GM21515 (cell line): ENCODE measurements around the gene GRHPR.
"Not testable (repeated sequence)": the region's sequence is repeated elsewhere in the genome, so short reads cannot be mapped to it uniquely, and the experiment has no call there.

Source experiments
- ATAC-seq: cut with Tn5 transposase; IDR thresholded peaks from one replicate; pipeline ENCODE4 v1.9.1; 2021; ENCODE audit not compliant: unreplicated experiment

Gene GRHPR

DNA sequence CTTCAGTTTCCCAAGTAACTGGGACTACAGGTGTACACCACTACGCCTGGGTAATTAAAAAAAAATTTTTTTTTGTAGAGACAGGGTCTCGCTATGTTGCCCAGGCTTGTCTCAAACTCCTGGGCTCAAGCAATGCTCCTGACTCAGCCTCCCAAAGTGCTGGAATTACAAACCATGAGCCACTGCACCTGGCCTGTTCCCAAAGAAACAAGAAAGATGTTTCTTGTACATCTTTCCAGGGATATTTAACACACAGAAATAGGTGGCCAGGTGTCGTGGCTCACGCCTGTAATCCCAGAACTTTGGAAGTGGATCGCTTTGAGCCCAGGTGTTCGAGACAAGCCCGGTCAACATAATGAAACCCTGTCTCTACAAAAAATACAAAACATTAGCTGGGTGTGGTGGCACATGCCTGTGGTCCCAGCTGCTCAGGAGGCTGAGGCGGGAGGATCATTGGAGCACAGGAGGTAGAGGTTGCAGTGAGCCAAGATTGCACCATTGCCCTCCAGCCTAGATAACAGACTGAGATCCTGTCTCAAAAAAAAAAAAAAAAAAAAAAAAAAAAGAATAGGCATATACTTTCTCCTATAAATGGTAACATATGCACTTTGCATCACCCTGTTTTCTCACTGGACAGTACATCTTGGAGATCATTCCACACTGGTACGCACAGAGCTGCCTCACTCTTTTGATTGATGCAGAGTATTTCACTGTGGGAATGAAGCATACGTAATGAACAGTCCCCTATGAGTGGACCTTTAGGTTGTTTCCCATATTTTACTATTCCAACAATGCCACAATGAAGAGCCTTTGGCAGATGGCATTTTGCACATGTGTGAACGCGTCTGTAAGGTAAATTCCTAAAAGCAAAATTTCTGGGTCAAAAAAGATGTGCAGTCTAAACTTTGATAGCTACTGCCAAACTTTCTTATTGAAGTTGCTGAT, 2.0 kb upstream of the GRHPR start:
- ATAC-seq = no peak

DNA sequence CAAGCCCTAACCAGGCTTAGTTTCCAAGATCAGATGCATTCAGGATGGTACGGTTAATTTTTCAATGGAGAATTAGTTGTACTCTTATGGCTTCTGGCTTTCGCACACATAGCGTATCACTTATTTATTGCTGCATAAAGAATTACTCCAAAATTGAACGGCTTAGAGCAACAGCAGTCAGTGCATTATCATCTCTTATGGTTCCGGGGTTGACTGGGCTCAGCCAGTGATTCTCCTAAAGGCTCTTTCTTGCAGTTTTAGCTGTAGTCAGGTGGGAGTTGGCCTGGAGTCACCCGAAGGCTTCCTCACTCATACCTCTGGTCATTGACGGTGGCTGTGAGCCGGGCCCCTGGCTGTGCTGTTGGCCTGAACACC, 595 bp upstream of the GRHPR start:
- no peak for ATAC-seq

DNA sequence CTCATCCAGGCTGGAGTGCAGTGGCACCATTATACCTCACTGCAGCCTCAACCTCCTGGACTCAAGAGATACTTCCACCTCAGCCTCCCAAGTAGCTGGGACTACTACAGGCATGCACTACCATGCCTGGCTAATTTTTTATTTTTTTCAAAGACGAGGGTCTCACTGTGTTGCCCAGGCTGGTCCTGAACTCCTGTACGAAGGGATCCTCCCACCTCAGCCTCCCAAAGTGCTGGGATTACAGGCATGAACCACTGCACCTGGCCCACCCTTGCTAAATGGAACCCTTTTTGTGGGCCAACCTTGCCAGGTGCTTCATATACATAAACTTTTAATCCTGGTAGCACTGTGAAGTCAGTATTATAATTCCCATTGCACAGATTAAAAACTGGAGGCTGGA, 1.0 kb downstream of the GRHPR start:
- ATAC-seq = no peak

DNA sequence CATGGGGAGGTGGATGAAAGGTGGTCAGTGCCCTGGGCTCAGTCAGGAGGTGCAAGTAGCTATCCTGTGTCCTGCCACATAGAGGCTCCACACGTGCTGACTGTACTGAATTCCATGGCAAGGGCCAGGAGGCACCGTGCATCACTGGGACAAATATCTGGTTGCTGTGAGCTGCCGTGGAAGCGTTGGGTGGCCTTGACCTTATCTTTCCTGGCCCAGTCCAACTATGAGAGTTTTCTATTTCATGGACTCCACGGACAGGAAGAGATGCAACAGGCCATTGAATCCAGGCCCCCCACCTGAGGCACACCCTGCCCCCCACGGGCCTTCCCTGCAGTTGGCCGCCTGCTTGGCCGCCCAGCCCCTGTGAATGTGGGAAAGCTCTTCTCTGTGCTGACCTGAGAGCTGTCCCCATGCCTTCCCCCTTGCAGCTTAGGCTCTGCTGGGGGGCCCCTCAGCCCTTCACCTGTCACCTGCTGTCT, 1.7 kb downstream of the GRHPR start:
- no peak for ATAC-seq

DNA sequence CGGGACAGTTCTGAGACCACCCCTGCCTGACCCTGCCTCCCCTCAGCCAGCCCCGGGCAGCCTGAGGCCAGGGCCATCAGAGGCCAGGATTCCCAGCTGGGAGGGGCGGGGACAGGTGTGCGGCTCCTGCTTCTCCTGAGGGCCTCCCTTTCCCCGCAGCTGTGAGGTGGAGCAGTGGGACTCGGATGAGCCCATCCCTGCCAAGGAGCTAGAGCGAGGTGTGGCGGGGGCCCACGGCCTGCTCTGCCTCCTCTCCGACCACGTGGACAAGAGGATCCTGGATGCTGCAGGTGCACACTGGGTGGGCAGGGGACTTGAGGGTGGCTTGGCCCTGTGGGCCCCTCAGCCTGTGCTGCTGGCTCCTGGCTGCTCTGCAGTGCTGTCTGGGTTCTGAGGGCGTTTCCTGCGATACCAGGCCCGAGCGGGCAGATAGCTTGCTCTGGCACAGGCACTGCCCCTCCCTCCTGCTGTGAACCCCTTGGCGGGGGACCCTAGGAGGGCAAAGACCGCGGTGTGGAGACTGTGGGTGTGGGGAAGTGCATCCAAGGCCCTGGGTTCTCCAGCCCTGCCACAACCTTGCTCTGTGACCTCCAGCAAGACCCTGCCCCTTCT, 2.3 kb downstream of the GRHPR start:
- ATAC-seq = no peak

DNA sequence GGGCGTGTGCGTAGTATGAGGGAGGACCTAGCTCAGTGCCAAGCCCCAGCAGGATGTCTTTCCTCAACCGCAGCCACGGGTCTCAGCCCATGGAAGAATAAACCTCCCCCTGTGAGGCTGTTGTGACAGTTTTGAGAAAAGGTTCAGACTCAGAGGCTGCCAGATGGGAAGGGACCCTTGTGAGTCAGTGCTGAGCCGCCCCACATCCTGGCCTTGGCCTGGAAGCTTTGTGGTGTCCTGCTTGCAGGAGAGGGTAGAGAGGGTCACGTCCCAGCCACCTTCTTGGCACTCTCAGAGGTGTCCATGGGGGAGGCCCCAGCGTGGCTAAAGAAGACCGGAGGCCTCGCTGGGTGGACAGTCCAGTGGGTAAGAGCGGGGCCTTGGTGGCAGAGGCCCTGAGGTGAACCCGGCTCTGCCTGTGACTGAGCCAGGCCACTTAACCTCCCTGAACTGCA, 2.8 kb downstream of the GRHPR start:
- no peak for ATAC-seq

DNA sequence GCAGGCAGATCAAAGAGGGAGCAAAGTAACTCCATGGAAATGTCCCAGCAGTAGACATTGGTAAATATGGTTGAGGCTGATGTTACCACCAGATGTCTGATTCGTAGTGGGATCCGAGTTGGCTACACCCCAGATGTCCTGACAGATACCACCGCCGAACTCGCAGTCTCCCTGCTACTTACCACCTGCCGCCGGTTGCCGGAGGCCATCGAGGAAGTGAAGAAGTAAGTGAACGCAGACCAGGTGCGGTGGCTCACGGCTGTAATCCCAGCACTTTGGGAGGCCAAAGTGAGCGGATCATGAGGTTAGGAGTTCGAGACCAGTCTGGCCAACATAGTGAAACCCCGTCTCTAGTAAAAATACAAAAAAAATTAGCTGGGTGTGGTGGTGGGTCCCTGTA, 3.9 kb downstream of the GRHPR start:
- ATAC-seq = not testable (repeated sequence)

DNA sequence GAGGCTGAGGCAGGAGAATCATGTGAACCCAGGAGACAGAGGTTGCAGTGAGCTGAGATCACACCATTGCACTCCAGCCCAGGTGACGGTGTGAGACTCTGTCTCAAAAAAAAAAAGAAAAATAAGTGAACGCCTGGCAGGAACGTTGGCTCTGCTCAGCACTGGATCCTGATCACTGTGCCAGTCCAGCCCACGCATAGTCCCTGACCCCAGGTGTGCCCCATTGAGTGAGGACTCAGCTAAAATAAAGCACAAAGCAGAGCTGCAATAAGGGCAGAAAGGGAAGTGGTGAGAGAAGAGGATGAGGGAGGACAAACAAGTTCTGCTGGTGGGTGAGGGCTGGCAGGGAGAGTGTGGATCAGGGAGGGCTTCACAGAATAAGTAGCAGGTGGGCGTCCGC, 4.3 kb downstream of the GRHPR start:
- ATAC-seq = no peak

DNA sequence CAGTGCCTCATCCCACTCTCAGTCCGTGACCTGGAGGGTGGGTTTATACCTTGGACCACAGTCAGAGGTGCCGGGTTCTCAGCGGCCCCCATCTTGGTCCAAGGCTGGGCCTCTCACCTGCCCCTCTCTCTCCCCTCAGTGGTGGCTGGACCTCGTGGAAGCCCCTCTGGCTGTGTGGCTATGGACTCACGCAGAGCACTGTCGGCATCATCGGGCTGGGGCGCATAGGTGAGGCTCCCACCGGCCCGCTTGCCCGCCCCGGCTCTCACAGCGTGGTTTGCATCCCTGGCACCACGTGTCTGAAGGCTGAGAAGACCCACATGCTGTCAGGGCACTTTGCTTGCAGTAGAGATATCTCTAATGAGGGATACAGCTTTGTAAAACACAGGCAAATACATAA, 5.8 kb downstream of the GRHPR start:
- no peak for ATAC-seq

DNA sequence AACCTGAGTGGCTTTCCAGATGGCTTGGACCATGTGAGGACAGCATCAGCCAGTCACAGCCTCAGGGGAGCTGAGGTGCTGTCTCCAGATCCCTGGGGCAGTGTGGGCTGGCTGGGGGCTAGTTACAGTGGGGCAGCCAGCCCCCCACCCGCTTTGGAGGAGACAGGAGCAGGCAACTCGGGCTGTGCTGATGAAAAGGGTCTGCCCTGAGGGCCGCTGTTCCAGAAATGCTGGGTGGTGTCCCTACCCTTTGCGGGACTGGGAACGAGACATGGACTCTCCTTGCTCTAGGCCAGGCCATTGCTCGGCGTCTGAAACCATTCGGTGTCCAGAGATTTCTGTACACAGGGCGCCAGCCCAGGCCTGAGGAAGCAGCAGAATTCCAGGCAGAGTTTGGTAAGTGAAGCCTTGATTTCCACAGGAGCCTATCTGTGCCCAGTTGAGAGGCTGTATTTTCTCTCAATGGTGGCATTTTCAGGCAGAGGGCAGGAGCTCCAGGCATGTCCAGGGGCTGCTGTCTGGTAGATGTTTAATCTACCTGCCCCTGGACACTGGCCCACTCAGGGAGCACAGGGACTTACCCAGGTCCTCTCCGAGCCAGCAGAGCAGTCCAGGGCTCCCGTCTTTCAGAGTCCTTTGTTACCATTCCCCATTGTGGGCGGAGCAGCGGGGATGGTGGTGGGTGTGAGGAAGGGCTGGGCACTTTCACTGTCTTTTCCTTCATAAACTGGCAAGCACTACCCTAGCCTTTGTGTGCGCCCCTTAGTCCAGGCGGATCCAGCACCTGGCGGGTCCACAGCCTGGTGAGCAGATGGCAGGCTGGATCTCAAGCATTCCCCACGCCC, 7.2 kb downstream of the GRHPR start:
- ATAC-seq = no peak

DNA sequence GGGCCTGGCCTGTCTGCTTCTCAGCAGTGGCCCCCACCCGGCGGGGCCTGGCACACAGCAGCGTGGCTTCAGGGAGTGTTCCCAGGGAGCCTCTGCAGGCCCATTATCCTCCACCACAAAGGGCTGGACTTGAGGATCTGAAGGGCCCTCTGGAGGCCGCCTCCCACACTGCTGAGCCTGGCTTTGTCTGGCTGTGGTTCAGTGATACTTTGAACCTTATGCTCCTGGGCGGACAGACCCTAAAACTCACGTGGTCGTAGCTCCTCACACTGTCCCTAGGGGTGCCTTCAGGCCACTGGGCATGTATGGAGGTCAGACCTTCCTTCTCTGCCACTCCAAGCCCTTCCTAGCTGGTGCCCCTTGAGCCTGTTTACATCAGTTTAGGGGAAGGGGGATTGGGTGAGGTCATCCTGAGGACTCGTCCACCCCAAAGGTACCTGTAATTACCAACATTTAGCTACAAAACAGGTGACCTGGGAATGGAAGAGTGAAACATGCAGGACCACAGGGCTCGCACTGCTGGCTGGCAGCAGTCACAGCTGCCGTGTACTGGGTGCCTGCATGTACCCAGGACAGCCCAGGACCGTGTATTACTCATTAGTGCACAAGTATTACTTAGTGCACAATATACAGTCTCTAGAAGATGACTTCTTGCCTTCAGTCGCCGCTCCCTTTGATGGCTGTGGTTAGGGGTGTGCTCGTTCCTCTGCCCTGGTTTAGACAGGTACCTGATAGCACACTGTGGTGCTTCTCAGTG, 8.5 kb downstream of the GRHPR start:
- ATAC-seq = no peak

DNA sequence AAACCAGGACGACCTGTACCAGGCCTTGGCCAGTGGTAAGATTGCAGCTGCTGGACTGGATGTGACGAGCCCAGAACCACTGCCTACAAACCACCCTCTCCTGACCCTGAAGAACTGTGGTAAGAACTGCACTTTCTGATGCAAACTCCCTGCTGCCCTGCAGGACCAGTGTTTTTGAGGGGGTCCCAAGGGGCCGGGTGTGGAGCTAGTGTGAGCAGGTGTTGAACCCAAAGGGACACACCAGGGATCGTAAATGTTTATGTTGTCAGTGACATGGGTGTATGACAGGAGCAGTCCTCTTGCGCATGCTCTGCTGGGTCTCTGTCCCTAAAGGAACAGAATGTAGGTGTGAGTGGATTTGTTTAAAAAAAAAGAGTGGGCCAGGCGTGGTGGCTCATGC, 9.5 kb downstream of the GRHPR start:
- ATAC-seq = no peak

DNA sequence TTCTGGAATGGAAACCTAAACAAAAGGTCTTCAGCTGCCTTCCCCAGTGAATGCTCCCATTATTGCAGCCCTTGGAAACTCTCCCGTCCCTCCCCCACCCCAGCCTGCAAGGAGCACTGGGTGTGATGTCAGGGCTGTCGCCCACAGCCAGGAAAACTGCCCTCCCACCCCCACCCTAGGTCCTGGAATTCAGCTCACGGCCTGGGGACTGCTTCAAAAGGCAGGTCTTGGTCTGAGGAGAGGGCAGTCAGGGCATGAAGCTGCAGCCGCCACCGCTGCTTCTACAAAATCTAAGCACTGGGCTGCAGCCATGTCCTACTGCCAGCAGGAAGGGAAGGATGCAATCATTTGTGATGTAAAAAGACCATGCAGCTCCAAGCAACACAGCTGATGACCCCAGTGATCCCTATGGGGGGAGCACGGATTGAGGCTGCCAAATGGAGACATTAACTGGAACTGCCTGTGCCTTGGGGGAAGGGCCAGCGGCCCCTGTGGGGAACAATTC, 11.4 kb downstream of the GRHPR start:
- ATAC-seq = no peak

DNA sequence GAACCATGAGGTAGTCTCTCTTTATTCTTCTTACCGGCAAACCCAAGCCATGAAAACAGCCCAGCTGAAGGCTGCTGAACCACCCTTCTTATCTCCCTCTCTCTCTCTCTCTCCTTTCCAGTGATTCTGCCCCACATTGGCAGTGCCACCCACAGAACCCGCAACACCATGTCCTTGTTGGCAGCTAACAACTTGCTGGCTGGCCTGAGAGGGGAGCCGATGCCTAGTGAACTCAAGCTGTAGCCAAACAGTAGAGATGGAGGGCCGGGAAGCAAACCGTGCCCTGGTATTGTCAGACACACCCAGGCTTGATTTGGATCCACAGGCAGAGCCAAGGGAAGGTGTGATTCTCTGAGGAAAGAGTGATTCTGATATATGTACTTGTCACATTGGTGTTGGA, 14.0 kb downstream of the GRHPR start:
- no peak for ATAC-seq

DNA sequence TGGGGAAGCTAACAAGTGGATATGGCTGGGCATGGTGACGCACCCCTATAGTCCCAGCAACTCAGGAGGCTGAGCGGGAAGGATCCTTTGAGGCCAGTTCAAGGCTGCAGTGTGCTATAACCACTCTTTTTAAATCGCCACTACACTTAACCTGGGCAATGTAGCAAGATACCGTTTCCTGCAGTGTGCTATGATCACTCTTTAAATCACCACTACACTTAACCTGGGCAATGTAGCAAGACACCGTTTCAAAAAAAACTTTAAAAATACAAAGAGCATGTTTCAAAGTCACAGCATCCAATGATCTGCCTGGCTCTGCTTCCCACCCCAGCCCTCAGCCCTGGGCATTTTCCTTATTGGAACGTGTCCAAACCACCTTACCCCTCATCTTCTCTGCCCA, 14.5 kb downstream of the GRHPR start:
- no peak for ATAC-seq

DNA sequence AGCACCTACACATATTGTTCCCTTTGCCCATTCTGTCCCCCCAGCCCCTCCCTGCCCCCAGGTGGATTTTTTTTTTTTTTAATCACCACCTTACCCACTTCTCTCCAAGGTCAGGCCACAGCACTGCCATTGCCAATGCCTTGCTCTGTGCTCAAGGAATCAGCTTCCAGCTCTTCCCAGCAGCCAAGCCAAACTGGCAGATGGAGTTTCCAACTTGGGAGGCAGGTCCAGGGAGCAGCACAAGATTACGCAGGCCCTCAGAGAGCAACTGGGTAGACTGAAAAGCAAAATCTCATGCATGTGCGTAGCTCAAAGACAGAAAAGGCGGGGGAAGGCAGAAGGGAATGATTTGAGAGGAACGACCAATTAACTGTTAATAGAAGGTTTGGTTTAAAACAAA, 15.1 kb downstream of the GRHPR start:
- no peak for ATAC-seq

DNA sequence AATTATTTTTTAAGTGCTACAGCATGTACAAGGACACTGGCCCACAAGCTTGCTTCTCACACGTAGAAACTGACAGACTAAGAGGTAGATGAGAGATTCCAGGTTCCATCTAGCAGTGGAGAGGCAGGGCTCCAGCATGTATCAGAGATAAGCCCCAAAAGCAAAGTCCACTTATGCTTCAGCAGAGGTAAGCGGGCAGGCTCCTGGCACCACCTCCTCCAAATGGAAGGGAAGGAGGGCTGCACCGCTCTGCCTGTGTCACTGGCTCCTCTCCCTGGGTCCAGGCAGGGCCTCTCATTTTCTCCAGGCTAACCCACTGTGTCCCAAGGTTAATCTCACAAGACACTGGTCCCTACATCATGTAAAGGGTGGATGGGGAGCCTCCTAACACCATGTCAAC, 15.9 kb downstream of the GRHPR start:
- no peak for ATAC-seq

DNA sequence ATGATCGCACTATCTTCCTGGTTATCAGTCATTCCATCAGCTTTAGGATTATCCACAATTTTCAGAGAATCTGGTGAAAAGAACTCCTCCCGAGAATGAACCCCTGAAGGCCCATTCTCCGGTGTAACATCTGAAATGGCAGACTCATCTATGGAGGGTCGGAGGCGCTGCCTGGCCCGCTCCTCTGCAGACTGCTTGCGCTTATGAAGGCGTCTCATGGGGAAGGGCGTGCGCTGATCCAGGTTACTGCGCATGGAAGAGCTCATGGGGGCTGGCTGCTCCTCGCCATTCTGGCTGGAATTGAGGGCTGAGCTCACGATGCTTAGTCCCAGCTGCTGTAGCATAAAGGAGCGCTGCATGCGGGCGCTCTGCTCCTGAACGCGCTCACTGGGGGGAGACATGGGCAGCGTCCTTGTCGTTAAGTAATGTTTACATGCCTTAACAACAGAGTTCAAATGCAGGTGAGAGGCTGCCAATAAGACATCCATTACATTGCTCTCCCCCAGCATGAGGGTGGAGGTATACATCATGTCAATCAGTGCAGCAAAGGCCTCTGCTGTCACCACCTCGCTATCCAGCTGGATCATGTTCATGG, 19.4 kb downstream of the GRHPR start:
- no peak for ATAC-seq

DNA sequence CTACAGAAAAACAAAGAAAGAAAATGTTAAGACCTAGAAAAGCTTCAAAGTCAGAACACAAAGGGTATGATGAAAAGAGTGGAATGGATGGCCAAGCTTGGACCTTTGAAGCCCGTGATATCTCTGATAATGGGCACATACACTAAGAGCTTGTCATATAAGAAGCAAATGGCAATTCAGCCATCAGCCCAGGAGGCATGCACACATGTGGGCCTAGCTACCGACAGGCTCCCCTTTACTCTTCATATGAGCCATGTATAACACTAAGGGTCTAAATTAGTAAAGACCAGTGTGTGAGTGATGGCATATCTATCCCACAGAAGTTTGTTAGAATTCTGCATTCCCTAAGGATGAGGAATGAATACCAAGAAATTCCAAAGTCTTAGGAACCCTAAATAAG, 20.1 kb downstream of the GRHPR start:
- no peak for ATAC-seq

DNA sequence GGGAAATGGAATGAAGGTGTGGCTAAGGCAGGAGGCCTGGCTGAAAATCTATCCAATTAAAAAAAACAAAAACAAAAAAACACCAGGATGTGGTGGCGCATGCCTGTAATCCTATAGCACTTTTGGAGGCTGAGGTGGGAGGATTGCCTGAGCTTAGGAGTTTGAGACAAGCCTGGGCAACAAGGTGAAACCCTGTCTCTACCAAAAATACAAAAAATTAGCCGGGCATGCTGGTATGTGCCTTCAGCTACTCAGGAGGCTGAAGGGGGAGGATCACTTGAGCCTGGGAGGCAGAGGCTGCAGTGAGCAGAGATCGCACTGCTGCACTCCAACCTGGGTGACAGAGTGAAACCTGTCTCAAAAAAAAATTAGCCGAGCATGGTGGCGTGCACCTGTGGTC, 21.1 kb downstream of the GRHPR start:
- no peak for ATAC-seq
